DLD1 (cell line): ENCODE results near the gene B3GNT5.

ENCODE experiments used
- in situ Hi-C: cut with HindIII; loops from 2 replicates; pipeline ENCODE4 v1.10.0; 2017; ENCODE audit warnings: low sequenced_read_pairs

Gene B3GNT5

DNA sequence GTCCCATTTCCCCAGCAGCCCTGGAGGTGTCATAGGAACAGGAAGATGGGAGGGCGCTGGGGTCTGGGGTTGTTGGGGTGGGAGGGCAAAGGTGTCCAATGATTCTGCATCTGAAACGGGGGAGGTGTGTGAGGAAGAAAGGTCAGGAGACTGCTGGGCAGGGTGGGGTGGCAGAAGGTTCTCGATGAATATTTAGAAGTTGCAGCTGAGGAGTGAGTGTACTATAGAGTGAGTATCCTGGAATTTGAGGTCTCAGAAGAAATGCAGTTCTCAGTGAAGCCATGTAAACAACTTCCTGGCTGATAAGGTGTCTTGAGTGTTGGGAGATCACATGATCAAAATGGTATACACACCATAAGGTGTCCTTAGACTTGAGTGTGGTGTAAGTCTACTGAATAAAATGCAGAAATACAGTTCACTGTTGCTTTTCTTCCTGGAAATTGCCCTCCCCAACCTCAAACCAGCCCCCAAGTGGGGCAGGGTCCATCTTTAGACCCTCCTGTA lies 9.9 kb downstream of the B3GNT5 start:
- in situ Hi-C loops, result no loop called here

DNA sequence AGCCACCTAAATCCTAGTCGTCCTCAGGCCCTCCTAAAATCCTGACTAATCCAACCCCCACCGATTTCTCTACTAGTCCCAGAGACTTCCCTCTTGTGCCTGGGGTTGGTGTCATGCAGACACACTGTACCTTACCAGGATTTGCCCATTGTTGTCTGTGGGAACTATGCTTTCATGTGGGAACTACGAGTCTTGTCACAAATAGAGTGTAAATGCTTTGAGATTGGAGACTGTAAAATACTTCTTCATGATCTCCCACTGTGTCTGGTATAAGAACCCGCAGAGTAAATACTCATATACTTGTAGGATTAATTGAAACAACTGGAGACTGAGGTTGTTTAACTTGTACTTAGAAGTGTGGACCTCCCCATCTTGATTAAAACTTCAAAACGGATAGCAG lies 11.2 kb downstream of the B3GNT5 start:
- in situ Hi-C loops, result no loop called here

DNA sequence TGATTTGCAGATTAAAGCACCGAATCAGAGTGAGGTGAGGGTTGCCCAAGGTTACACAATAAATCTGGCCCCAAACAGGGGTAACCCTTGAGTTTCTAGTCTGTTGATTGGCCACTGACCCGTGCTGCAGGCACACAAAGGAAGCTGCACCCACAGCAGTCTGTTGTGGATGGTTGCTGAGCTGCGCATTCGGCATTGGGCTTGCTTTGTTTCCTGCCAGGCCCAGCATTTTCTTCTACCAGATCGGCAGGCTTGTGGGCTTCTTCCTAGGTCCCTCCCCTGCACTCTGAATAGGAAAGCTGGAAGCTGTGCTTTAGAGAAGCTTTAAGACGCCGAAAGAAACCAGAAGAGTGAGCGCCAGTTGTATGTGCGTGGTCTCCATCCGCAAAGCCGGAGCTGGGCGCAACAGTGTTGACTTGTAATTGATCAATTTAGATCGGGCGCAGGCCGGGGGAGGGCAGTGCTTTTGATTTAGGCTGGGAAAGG lies 12.1 kb downstream of the B3GNT5 start:
- in situ Hi-C loops, result no loop called here

DNA sequence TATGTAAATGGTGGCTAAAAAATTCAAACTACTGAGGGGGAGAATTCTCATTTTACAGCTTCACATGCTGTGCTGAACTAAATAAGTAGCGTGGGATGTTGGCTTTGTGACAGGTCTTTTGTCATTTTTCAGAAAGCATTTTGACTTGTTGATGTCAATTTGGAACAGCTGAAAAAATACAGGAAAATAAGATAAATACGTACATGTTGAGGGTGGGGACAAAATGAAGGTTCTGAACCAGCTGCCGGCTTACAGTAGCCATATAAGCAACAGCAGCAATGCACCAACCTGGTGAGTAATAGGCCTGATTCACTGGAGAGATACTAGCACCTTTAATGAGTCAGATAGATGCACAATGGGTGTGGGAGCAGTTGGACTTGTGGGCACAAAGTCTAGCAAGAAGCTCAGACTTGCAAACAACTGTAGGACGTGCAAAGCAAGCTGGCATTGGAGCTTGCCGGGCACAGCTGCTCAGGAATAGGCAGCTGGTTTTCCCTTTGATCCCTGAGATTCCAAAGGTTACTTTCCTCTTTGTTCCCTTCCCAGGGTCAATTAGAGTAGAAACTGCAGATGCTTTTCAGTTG lies 12.9 kb downstream of the B3GNT5 start:
- in situ Hi-C loops, result no loop called here

DNA sequence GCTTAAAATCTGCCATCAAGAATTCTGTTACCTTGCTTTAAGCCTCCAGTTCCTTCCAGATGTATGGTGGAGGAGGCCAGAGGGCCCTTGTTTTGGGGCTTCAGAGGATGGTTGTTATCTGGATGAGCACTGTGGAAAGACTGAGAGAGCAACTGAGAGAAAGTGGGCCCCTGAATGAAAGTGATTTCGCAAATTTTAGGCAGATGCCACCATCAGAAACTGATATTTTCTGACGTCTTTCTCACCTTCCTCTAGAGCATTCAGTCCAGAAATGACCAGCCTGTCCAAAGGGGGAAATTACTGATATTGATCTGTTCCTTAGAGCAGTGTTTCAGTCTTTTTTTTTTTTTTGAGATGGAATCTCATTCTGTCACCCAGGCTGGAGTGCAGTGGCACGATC lies 13.4 kb downstream of the B3GNT5 start:
- in situ Hi-C loops, result no loop called here

DNA sequence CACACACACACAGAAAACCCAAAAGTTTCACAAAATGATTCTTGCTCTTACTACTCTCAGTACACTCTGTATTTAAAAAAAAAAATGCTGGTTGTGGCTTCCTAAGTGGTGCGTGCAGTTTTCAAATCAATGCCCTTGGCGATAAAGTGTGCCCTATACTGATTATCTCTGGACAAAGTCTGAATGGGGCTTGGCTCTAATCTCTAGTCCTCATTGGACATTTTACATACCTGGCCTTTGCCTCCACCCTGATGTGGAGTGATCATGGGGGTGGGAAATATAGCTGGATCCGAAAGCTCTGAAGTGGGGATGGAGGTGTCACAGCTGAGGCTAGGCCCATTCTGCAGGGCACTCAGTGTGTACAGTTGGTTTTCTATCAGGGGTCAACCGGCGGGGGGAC lies 14.1 kb downstream of the B3GNT5 start:
- in situ Hi-C loops, result no loop called here

DNA sequence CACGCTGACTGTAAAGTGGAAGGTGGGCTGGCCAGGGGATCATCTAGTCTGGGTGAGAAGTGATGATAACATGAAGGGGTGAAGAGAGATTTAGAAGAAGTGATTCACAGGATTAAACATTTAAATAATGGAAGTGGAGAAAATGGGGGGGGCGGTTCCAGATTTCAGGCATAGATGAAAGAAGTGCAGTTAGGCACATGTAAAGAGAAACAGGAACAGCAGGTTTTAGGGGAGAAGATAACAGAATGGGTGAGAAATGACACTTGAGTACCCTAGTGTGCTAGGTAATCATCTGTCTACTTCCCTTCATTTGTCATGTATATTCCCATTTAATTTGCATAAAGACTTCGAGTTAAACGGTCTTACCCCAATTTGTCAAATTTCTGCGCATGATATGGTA lies 15.3 kb downstream of the B3GNT5 start:
- in situ Hi-C loops, result no loop called here

DNA sequence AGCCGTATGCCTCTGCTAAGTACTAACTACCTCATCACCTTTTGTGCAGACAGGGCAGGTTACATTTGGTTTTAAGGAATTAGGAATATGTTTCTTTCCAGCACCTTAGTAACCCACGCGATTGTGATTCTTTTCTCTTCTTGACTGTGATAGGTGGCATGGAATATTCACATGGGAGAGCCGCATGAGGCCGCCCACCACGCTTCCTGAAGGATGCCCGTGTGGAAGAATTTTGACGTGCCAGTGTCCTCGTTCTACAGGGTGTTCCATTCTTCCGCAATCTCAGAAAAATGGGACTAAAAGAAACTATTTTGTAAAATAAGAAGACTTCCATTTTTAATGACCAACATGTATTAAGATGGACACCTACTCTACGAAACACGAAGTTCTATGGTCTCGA lies 16.3 kb downstream of the B3GNT5 start:
- in situ Hi-C loops, result no loop called here

DNA sequence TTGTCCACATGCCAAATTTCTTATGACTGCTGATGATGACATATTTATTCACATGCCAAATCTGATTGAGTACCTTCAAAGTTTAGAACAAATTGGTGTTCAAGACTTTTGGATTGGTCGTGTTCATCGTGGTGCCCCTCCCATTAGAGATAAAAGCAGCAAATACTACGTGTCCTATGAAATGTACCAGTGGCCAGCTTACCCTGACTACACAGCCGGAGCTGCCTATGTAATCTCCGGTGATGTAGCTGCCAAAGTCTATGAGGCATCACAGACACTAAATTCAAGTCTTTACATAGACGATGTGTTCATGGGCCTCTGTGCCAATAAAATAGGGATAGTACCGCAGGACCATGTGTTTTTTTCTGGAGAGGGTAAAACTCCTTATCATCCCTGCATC lies 17.3 kb downstream of the B3GNT5 start:
- in situ Hi-C loops, result no loop called here

DNA sequence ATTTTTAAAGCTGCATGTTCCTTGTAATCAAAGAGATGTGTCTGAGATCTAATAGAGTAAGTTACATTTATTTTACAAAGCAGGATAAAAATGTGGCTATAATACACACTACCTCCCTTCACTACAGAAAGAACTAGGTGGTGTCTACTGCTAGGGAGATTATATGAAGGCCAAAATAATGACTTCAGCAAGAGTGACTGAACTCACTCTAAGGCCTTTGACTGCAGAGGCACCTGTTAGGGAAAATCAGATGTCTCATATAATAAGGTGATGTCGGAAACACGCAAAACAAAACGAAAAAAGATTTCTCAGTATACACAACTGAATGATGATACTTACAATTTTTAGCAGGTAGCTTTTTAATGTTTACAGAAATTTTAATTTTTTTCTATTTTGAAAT lies 19.1 kb downstream of the B3GNT5 start:
- in situ Hi-C loops, result no loop called here

DNA sequence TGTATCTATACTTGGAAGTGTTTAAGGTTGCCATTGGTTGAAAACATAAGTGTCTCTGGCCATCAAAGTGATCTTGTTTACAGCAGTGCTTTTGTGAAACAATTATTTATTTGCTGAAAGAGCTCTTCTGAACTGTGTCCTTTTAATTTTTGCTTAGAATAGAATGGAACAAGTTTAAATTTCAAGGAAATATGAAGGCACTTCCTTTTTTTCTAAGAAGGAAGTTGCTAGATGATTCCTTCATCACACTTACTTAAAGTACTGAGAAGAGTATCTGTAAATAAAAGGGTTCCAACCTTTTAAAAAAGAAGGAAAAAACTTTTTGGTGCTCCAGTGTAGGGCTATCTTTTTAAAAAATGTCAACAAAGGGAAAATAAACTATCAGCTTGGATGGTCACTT lies 19.7 kb downstream of the B3GNT5 start:
- in situ Hi-C loops, result no loop called here

DNA sequence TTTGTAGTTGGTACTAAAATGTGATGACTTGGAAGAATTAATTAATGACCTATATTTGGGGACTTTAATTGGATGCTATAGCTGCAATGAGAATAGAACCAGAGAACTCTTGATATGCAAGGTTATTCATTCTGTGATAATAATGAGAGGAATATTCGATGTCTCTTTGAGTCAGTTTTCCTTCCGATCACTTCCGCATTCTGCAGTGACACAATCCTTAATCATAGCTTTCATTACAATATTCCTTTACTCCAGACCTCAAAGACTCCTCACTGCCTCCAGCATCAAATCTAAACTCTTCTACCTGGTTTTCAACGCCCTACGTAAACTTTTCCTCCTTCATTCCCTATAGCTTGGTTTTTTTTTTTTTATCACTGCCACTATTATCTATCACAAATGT lies 21.6 kb downstream of the B3GNT5 start:
- in situ Hi-C loops, result no loop called here

DNA sequence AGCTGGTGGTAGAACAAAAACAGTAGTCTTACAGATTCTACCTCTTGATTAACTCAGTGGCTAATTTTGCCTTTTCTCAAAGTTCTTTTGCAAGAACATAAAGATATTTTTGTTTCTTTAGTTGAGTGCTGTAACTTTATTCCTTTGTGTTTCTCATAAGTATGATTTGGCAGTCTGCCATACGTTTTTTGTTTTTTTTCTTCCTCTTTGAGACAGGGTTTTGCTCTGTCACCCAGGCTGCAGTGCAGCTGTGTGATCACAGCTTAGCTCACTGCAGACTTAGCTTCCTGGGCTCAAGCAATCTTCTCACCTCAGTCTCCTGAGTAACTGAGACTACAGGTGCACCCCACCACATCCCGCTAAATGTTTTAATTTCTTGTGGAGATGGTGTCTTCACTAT lies 22.4 kb downstream of the B3GNT5 start:
- in situ Hi-C loops, result no loop called here

DNA sequence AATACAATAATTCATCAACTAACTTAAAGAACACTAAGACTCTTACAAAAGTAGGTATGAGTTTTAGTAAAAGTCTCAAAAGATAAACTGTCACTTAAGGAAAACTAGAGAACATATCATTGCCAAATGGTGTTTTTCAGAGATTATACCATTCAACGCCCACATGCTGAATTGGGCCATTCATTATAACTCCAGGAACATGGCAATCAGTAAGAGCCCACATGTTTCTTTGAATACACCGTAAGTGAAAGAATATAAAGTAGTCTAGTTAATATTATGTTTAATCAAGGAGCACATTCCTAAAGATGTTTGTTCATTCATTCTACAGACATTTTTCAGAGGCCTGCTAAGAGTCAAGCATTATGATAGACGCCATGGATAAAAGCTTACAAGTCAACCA lies 22.9 kb downstream of the B3GNT5 start:
- in situ Hi-C loops, result no loop called here

DNA sequence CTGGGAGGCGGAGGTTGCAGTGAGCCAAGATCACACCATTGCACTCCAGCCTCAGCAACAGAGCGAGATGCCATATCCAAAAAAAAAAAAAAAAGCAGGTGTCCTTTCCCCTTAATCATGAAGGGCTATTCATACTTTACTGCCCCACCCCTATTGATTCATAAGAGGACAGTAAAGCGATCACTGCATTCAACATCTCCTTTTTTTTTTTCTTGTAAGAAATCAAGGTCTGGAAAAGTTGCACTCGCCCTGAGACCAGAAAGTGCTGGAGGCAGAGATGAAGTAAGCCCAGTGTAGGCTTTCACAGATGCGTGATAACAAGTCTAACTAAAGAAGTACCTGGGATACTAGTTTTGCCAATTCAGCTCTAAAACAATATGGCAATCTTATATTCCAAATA lies 24.2 kb downstream of the B3GNT5 start:
- in situ Hi-C loops, result no loop called here

DNA sequence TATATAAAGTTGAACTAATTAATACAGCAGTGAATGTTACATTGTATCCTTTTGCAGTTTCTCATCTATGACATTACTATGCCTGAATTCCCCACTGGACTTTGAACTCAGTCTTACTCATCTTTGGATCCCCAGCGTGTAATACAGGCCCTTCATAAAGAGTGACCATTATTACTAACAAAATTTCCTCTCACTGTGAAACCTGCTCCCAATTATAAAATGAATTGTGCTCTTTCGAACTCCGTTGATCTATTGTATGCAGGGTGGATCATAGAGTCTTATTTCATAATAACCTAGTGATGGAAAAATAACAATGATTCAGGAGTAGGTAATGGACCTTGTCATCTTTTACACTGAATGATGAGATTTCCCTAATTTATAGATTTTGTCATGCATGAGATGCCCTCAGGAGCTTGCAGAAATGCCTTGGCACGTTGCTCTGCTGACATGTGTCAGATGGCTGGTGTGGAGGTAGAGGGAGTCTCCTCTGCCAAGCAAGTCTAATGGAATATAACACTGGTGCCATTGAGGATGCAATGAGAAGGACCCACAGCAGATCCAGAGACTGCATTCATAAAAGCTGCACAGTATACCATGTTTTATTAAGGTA lies 25.5 kb downstream of the B3GNT5 start:
- in situ Hi-C loops, result no loop called here

DNA sequence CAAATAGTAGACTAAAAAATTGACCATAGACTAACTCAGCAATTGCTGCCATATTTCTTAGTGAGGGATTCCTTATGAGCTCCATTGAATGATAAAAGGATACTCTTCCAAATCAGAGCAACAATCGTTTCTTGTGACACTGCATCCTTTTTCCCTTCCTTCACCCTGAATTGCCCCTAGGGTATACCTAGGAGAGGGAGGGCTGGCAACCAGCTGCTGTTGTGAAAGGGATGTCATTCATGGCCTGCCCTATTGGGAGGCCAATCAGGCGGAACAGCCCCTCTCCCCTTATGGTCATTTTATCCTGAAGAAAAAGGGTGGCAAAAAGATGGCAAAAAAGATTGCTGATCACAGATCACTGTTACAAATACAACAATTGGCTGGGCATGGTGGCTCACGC lies 26.3 kb downstream of the B3GNT5 start:
- in situ Hi-C loops, result no loop called here

DNA sequence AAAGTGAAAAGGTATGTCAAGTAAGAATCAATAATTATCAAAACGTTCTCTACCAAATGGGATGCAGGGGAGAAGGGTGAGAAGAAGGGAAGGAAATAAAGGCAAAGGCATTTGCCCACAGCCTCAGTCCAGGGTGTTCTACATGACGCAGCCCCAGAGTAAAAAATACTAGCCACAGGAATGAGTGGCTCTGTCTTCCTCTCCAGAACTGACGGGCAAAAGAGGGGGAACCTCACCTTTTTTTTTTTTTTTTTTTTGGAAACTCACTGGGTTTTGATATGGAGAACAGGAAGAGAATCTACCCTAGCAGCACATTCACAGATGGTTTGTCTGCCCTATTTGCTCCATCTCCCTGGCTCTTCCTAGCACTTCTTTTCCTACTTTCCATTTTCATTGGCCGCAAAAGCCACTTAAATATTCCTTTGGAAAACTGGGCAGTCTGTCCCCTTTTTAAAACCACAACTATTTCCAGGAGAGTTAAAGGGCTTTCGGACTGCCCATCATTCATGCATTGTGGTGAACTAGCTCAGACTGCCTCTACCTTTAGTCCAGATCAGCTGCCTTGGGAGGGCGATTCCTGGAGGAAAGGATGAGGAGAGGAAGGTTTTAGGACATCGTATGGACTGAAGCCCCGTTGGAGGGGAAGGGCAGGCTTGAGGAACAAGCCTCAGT lies 28.2 kb downstream of the B3GNT5 start:
- in situ Hi-C loops, result no loop called here

DNA sequence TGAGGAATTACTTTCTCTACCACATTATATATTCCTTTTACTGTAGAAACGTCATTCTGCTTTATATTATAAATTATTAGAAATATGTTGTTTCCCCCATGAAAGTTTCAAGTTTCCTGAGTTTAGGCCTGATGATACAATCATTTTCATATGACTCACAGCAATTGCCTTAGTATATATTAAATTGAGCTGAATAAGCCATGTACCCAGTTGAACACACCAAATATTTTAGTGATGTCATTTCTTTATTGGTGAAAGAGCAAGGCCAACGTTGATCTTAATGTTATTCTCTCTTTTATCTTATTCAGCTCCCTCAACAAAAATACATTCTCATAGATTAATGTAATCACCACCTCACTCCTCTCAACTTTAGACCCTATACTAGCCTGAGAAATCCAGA lies 30.8 kb downstream of the B3GNT5 start:
- in situ Hi-C loops, result no loop called here

DNA sequence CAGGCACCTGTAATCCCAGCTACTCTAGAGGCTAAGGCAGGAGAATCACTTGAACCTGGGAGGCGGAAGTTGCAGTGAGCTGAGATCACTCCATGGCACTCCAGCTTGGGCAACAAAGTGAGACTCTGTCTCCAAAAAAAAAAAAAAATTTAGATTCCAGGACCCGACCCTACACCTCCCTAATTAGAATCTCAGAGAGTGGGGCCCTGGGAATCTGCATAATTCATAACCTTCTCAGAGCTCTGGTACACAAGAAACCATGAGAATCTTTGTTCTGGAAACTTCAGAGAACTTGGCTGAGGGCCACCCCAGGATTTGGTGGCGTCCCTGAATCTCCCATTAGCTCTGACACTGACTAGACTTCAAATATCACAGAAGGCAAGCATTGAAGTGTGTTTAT lies 31.5 kb downstream of the B3GNT5 start:
- in situ Hi-C loops, result no loop called here

DNA sequence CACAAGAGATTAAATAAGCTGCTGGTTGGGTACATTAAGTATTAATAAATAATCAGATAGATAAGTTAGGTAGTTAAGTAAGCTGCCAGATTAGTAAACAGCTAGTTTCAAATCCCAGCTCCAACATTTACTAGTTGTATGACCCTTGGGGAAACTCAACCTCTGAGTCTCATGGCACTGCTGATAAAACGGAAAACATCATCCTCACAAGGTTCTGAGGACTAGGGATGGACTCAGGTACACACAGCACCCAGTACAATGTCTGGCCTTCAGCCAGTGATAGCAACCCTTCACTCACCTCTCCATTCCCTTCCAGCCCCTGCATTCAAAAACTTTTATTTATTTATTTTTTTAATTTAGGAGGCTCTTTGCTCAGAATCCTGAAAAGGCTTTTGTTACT lies 32.3 kb downstream of the B3GNT5 start:
- in situ Hi-C loops, result no loop called here

DNA sequence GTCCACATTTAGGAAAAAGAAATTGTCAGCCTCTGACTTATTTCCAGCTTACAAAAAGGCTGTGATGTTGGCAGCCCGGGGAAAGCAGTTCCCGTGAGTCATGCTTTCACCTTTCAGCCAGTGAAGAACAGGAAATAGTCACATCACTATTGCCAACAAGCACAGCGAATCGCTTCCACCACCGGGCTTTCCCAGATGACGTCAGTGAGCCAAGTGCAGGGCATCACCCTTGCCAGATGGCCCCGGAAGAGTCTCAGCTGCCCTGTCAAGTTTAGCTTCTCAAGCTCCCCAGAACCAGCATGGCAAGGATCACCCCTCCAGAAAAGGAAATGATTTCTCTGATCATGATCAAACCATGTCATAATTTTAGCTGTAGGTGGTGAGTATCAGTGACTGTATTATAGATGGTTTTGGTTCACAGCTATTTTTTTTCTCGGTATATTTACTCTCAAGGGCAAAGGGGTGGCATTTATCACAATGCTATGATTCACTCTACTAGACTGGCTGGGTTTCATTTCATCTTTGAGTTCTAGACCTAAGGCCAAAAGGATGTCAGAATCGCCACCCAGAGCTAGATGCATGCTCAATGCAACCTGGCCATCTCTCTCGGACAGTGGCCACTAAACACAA lies 32.9 kb downstream of the B3GNT5 start:
- in situ Hi-C loops, result no loop called here
